Tongue (tissue), 2 donors: ENCODE data around the gene HIRIP3. TPM values are rescaled to one million over a fixed set of nuclear protein-coding genes. Genes with fewer than 3 reads are reported as not detected.
"Not testable (repeated sequence)": the region's sequence is repeated elsewhere in the genome, so short reads cannot be mapped to it uniquely, and the experiment has no call there.

Experiments
- DNase-seq: peaks from one replicate; pipeline ENCODE4 v3.0.0-alpha.2; 2015
- total RNA-seq: library from RNA; depleted of rRNA; stranded (reverse); fragments of >200 nt; gene quantifications from one replicate; pipeline ENCODE4 v1.2.3, GENCODE V29; 2014

The HIRIP3 gene
- 13.1 TPM for total RNA-seq

- DNase-seq: peak; percentile 94
Measured at GRCh38 chr16:29995324-29995910, at the start of gene HIRIP3. HIRIP3 (minus strand) TSS chr16:29995617; CDS start chr16:29995605, 12 bp downstream.

- DNase-seq: peak; percentile 72
Measured at GRCh38 chr16:30041841-30042240, 46.4 kb upstream of the HIRIP3 start.

GRCh38 chr16:30040690-30041089 lies 45.3 kb upstream of the HIRIP3 start:
- not testable (repeated sequence) for DNase-seq

- DNase-seq: no peak
Measured at GRCh38 chr16:30040221-30040620, 44.8 kb upstream of the HIRIP3 start.

- DNase-seq: no peak
Measured at GRCh38 chr16:30033270-30033669, 37.9 kb upstream of the HIRIP3 start.

- peak; percentile 77 for DNase-seq
Measured at GRCh38 chr16:30032083-30032819, 36.8 kb upstream of the HIRIP3 start.

GRCh38 chr16:30031477-30031918 lies 36.1 kb upstream of the HIRIP3 start:
- no peak for DNase-seq

GRCh38 chr16:30030841-30031413 lies 35.5 kb upstream of the HIRIP3 start, which contains the start of gene TLCD3B:
TLCD3B (minus strand) TSS chr16:30031271; CDS start chr16:30030527, 744 bp downstream.
- DNase-seq: no peak

GRCh38 chr16:30030011-30030685 lies 34.7 kb upstream of the HIRIP3 start:
- DNase-seq: no peak

- peak; percentile 79 for DNase-seq
Measured at GRCh38 chr16:30028438-30029076, 33.1 kb upstream of the HIRIP3 start.

GRCh38 chr16:30027588-30028437 lies 32.4 kb upstream of the HIRIP3 start:
- DNase-seq: no peak

- DNase-seq: no peak
Measured at GRCh38 chr16:30026449-30026848, 31.0 kb upstream of the HIRIP3 start.

- no peak for DNase-seq
Measured at GRCh38 chr16:30025574-30025973, 30.2 kb upstream of the HIRIP3 start.

- no peak for DNase-seq
Measured at GRCh38 chr16:30025156-30025555, 29.7 kb upstream of the HIRIP3 start.

GRCh38 chr16:30024451-30024850 lies 29.0 kb upstream of the HIRIP3 start:
- no peak for DNase-seq

- DNase-seq: no peak
Measured at GRCh38 chr16:30023586-30023985, 28.2 kb upstream of the HIRIP3 start.

GRCh38 chr16:30022887-30023286 lies 27.5 kb upstream of the HIRIP3 start, which contains the start of gene C16orf92:
C16orf92 (plus strand) TSS chr16:30023198; CDS start chr16:30023341, 143 bp downstream.
- no peak for DNase-seq

- DNase-seq: no peak
Measured at GRCh38 chr16:30018731-30019158, 23.3 kb upstream of the HIRIP3 start.

- DNase-seq: not testable (repeated sequence)
Measured at GRCh38 chr16:30017937-30018336, 22.5 kb upstream of the HIRIP3 start.

GRCh38 chr16:30017277-30017656 lies 21.9 kb upstream of the HIRIP3 start:
- DNase-seq: no peak
